Keratinocyte (primary cell): ENCODE results near the gene ADGRB3. TPM values are rescaled to one million over a fixed set of nuclear protein-coding genes. Genes with fewer than 3 reads are reported as not detected.

ENCODE experiments used
- DNase-seq: peaks from one replicate; pipeline ENCODE4 v3.0.0-alpha.2; 2011; ENCODE audit warnings: low read depth, missing footprints, low spot score
- FAIRE-seq: peaks from 2 replicates; lab custom pipeline; 2011; peaks lifted over from hg19 to GRCh38; lab: Jason Lieb, UNC
- H2AFZ ChIP-seq: 2 replicates; pipeline ENCODE4 v1.6.0; 2012; ENCODE audit warnings: low read length, control low read depth, inconsistent platforms; ENCODE audit not compliant: control insufficient read depth
- H3K27ac ChIP-seq: 2 replicates; pipeline ENCODE4 v1.5.1; 2011; ENCODE audit warnings: low read length; ENCODE audit not compliant: control insufficient read depth, insufficient read depth
- H3K27me3 ChIP-seq: 3 replicates; pipeline ENCODE4 v1.6.0; 2011; ENCODE audit warnings: low read length; ENCODE audit not compliant: control insufficient read depth, insufficient read depth; ENCODE audit errors: extremely low read depth
- H3K36me3 ChIP-seq, 2 experiments: 2 replicates in 1 of 2; 3 replicates in 1 of 2; pipeline ENCODE4 v1.5.1; 2011; ENCODE audit warnings: low read length in 2 of 2, mild to moderate bottlenecking in 1 of 2; ENCODE audit not compliant: control insufficient read depth in 2 of 2, insufficient read depth in 2 of 2; ENCODE audit errors: extremely low read depth in 1 of 2
- H3K4me1 ChIP-seq: 3 replicates; pipeline ENCODE4 v1.5.1; 2011; ENCODE audit warnings: low read length; ENCODE audit not compliant: control insufficient read depth, insufficient read depth; ENCODE audit errors: extremely low read depth
- H3K4me2 ChIP-seq: 3 replicates; pipeline ENCODE4 v1.6.0; 2011; ENCODE audit warnings: low read depth, low read length; ENCODE audit not compliant: control insufficient read depth, insufficient read depth; ENCODE audit errors: extremely low read depth
- H3K4me3 ChIP-seq, 3 experiments: fragments of 200-600 bp in 1 of 3; sonication (generic) in 1 of 3; 2 replicates in 2 of 3; 3 replicates in 1 of 3; pipeline ENCODE4 v1.5.1; 2011 to 2016; ENCODE audit warnings: low read length in 3 of 3, mild to moderate bottlenecking in 3 of 3, control low read depth in 2 of 3, inconsistent platforms in 1 of 3, low read depth in 1 of 3, mixed read lengths in 1 of 3, mixed run types in 1 of 3, moderate library complexity in 1 of 3; ENCODE audit not compliant: control insufficient read depth in 2 of 3, insufficient read depth in 2 of 3; ENCODE audit errors: extremely low read depth in 1 of 3
- H3K79me2 ChIP-seq: 2 replicates; pipeline ENCODE4 v1.6.0; 2012; ENCODE audit warnings: low read length; ENCODE audit not compliant: control insufficient read depth, insufficient read depth
- H3K9ac ChIP-seq: 3 replicates; pipeline ENCODE4 v1.6.0; 2011; ENCODE audit warnings: low read length; ENCODE audit not compliant: control insufficient read depth, insufficient read depth; ENCODE audit errors: extremely low read depth
- H3K9me1 ChIP-seq: 3 replicates; pipeline ENCODE4 v1.6.0; 2011; ENCODE audit warnings: low read length; ENCODE audit not compliant: control insufficient read depth, insufficient read depth; ENCODE audit errors: extremely low read depth
- H3K9me3 ChIP-seq: 2 replicates; pipeline ENCODE4 v1.5.1; 2012; ENCODE audit warnings: low read depth, low read length; ENCODE audit not compliant: control insufficient read depth
- H4K20me1 ChIP-seq: 3 replicates; pipeline ENCODE4 v1.6.0; 2011; ENCODE audit warnings: low read length; ENCODE audit not compliant: control insufficient read depth, insufficient read depth; ENCODE audit errors: extremely low read depth
- CTCF ChIP-seq, 3 experiments: IDR thresholded peaks in 1 of 3; conservative IDR thresholded peaks in 1 of 3; optimal IDR thresholded peaks in 1 of 3; 2 replicates in 2 of 3; 3 replicates in 1 of 3; pipeline versions ENCODE3 to v1.5.1; 2011; ENCODE audit warnings: low read length in 3 of 3, mild to moderate bottlenecking in 3 of 3, moderate library complexity in 2 of 3, control low read depth in 1 of 3, inconsistent platforms in 1 of 3; ENCODE audit not compliant: insufficient read depth in 2 of 3; ENCODE audit errors: extremely low read depth in 1 of 3
- EZH2 ChIP-seq: IDR thresholded peaks from one replicate; pipeline ENCODE4 v1.6.1; 2012; ENCODE audit warnings: inconsistent platforms, mild to moderate bottlenecking, low read length, moderate library complexity
- dilution Hi-C: fragments of 300-500 bp; cut with MboI; formaldehyde crosslinking; loops from one replicate; pipeline ENCODE4 v1.7.0; 2020; ENCODE audit warnings: low sequenced_read_pairs; ENCODE audit not compliant: extremely low pct_ligation_motif_present
- polyA plus RNA-seq, 5 experiments: library from polyadenylated mRNA; depleted of rRNA in 3 of 5; stranded (reverse) in 3 of 5; stranded (forward) in 1 of 5; unstranded in 1 of 5; fragments of >200 nt; gene quantifications; 1 replicate in 1 of 5; 2 replicates in 3 of 5; 3 replicates in 1 of 5; pipeline versions ENCODE4 v1.2.1 to v1.2.3, GENCODE V29; 2011 to 2012; ENCODE audit warnings: missing spikeins in 2 of 5, low read depth in 1 of 5, low replicate concordance in 1 of 5

Gene ADGRB3
- polyA plus RNA-seq, 1 donor (not counting 4 experiments of a cell fraction or from before 2014, with no cell fraction given) = not detected

- no peak overlapping the region for H3K9ac ChIP-seq
- no peaks in the 10 kb centered on the region for H3K4me1 ChIP-seq
- DNase-seq = no peak
- dilution Hi-C loops = no loop called here
- no peak for FAIRE-seq
- TF ChIP-seq EZH2 = no peak
- TF ChIP-seq CTCF (optimal IDR thresholded peaks at IDR 0.05 in 1 of 3, IDR thresholded peaks at IDR 0.05 in 1 of 3, conservative IDR thresholded peaks at IDR 0.05 in 1 of 3; ENCODE audit: extremely low read depth in 1 of 3, insufficient read depth in 2 of 3, low read length in 3 of 3) = no peak
- no peaks in the 10 kb centered on the region for H3K27me3 ChIP-seq
- H3K79me2 ChIP-seq = no peaks in the 10 kb centered on the region
- no peaks in the 10 kb centered on the region for H3K9me3 ChIP-seq
- no peak overlapping the region for H2AFZ ChIP-seq
- no peak overlapping the region for H3K4me3 ChIP-seq
- no peak overlapping the region for H3K4me2 ChIP-seq
- no peaks in the 10 kb centered on the region for H4K20me1 ChIP-seq
- no peaks in the 10 kb centered on the region for H3K36me3 ChIP-seq
- no peaks in the 10 kb centered on the region for H3K9me1 ChIP-seq
- no peak overlapping the region for H3K27ac ChIP-seq
Observed at GRCh38 chr6:68726337-68726736, 91.3 kb downstream of the ADGRB3 start.

GRCh38 chr6:68726992-68727391 is 91.9 kb downstream of the ADGRB3 start:
- Histone ChIP-seq H3K4me3 (no peak overlapping the region), H2AFZ (no peak overlapping the region), H3K4me1 (no peaks in the 10 kb centered on the region), H3K9me3 (no peaks in the 10 kb centered on the region), H3K27ac (no peak overlapping the region), H4K20me1 (no peaks in the 10 kb centered on the region), H3K9ac (no peak overlapping the region), H3K9me1 (no peaks in the 10 kb centered on the region), H3K36me3 (no peaks in the 10 kb centered on the region), H3K79me2 (no peaks in the 10 kb centered on the region), H3K4me2 (no peak overlapping the region), H3K27me3 (no peaks in the 10 kb centered on the region)
- dilution Hi-C loops = no loop called here
- DNase-seq (no peak), FAIRE-seq (no peak)
- TF ChIP-seq EZH2 (no peak), CTCF (optimal IDR thresholded peaks at IDR 0.05 in 1 of 3, IDR thresholded peaks at IDR 0.05 in 1 of 3, conservative IDR thresholded peaks at IDR 0.05 in 1 of 3; ENCODE audit: extremely low read depth in 1 of 3, insufficient read depth in 2 of 3, low read length in 3 of 3) (no peak)
